HepG2 (cell line): ENCODE data around the gene PTCH1. TPM values are rescaled to one million over a fixed set of nuclear protein-coding genes. Genes with fewer than 3 reads are reported as not detected.

ENCODE experiments used
- ATAC-seq: fragments of 200-7000 bp; cut with Tn5 transposase; 3 replicates; pipeline ENCODE4 v1.9.1; 2020; ENCODE audit warnings: mild to moderate bottlenecking, moderate library complexity
- BruUV-seq: library from RNA; stranded (reverse); fragments of 400-500 nt; replicated peaks from 2 replicates; lab custom pipeline; 2021; lab: Mats Ljungman, UMichigan
- CTCF ChIA-PET: fragments of 300-600 bp; formaldehyde crosslinking; extraction: SDS; loops from one replicate; lab custom pipeline; 2021; ENCODE audit warnings: low total read pairs, inconsistent platforms, low intra/inter-chr PET ratio; lab: Yijun Ruan, JAX
- POLR2A ChIA-PET: fragments of 350-600 bp; sonication (Branson Sonifier 250); formaldehyde crosslinking; loops from one replicate; lab custom pipeline; 2020; ENCODE audit warnings: antibody characterized with exemption, inconsistent platforms; lab: Yijun Ruan, JAX
- DNase-seq: peaks from one replicate; pipeline ENCODE4 v3.0.0-alpha.2; 2015; ENCODE audit warnings: low spot score
- FAIRE-seq: peaks from 3 replicates; lab custom pipeline; 2011; peaks lifted over from hg19 to GRCh38; lab: Jason Lieb, UNC
- H2AFZ ChIP-seq: one replicate; pipeline ENCODE4 v1.6.1; 2011; ENCODE audit warnings: low read length, inconsistent platforms
- H3K27ac ChIP-seq: fragments of 300-600 bp; 3 replicates; pipeline ENCODE4 v1.8.0; 2011; ENCODE audit warnings: mixed run types, mild to moderate bottlenecking, mixed read lengths, low read length, inconsistent platforms; ENCODE audit not compliant: insufficient read depth; ENCODE audit errors: extremely low read length
- H3K27me3 ChIP-seq, 2 experiments: fragments of 200-600 bp in 1 of 2; 2 replicates in 1 of 2; 3 replicates in 1 of 2; pipeline versions ENCODE4 v1.6.0 to v1.8.0; 2011; ENCODE audit warnings: low read length in 2 of 2, mild to moderate bottlenecking in 2 of 2, moderate library complexity in 2 of 2, inconsistent platforms in 1 of 2; ENCODE audit not compliant: insufficient read depth in 2 of 2, control insufficient read depth in 1 of 2
- H3K36me3 ChIP-seq, 2 experiments: fragments of 200-600 bp in 1 of 2; replicated peaks in 1 of 2; 2 replicates in 1 of 2; 3 replicates in 1 of 2; pipeline versions ENCODE4 v1.5.1 to v1.8.0; 2011; ENCODE audit warnings: low read length in 2 of 2, inconsistent platforms in 1 of 2; ENCODE audit not compliant: insufficient read depth in 2 of 2, control insufficient read depth in 1 of 2
- H3K4me1 ChIP-seq: 2 replicates; pipeline ENCODE4 v1.5.1; 2012; ENCODE audit warnings: low read length, inconsistent platforms; ENCODE audit not compliant: insufficient read depth
- H3K4me2 ChIP-seq: 2 replicates; pipeline ENCODE4 v1.6.0; 2011; ENCODE audit warnings: low read depth, low read length, inconsistent platforms
- H3K4me3 ChIP-seq, 3 experiments: fragments of 200-600 bp in 1 of 3; sonication (generic), shearing (Covaris generic) in 1 of 3; replicated peaks in 1 of 3; 2 replicates each; pipeline ENCODE4 v1.5.1; 2011 to 2016; ENCODE audit warnings: low read length in 3 of 3, inconsistent platforms in 2 of 3, low read depth in 2 of 3, mild to moderate bottlenecking in 2 of 3, control low read depth in 1 of 3, mixed read lengths in 1 of 3; ENCODE audit not compliant: insufficient read depth in 1 of 3
- H3K79me2 ChIP-seq: one replicate; pipeline ENCODE4 v1.6.1; 2011; ENCODE audit warnings: low read length, inconsistent platforms; ENCODE audit not compliant: insufficient read depth
- H3K9ac ChIP-seq: 2 replicates; pipeline ENCODE4 v1.6.0; 2011; ENCODE audit warnings: mild to moderate bottlenecking, low read depth, low read length, inconsistent platforms; ENCODE audit not compliant: insufficient read depth
- H3K9me3 ChIP-seq: 2 replicates; pipeline ENCODE4 v1.5.1; 2012; ENCODE audit warnings: mild to moderate bottlenecking, low read length
- H4K20me1 ChIP-seq: 2 replicates; pipeline ENCODE4 v1.6.0; 2011; ENCODE audit warnings: inconsistent platforms, mild to moderate bottlenecking, low read length, moderate library complexity; ENCODE audit not compliant: insufficient read depth
- ARNT2 ChIP-seq: sonication (generic); formaldehyde crosslinking; IDR thresholded peaks from 2 replicates; pipeline ENCODE4 v1.8.0; 2022; ENCODE audit warnings: mild to moderate bottlenecking, low read depth, missing genetic modification reagents, moderate library complexity
- CC2D1A ChIP-seq: sonication (generic); formaldehyde crosslinking; IDR thresholded peaks from 2 replicates; pipeline ENCODE4 v1.8.1; 2023; ENCODE audit warnings: mild to moderate bottlenecking, missing genetic modification reagents
- CCDC6 ChIP-seq: sonication (generic); formaldehyde crosslinking; IDR thresholded peaks from 2 replicates; pipeline ENCODE4 v1.8.1; 2022; ENCODE audit warnings: mild to moderate bottlenecking, missing genetic modification reagents, moderate library complexity
- CENPX ChIP-seq: sonication (generic); formaldehyde crosslinking; IDR thresholded peaks from 2 replicates; pipeline ENCODE4 v1.9.0; 2021; ENCODE audit warnings: mild to moderate bottlenecking, missing genetic modification reagents, moderate library complexity
- ESRRA ChIP-seq: sonication (generic); formaldehyde crosslinking; IDR thresholded peaks from 2 replicates; pipeline ENCODE4 v1.5.1; 2020; ENCODE audit warnings: mild to moderate bottlenecking, low read depth, missing genetic modification reagents
- GATAD1 ChIP-seq: IDR thresholded peaks from 2 replicates; pipeline ENCODE4 v1.6.1; 2016; ENCODE audit warnings: missing genetic modification reagents, missing compliant biosample characterization
- HNF4A ChIP-seq: sonication (generic); formaldehyde crosslinking; IDR thresholded peaks from 2 replicates; pipeline ENCODE4 v1.4.0; 2020; ENCODE audit warnings: missing genetic modification reagents
- HOXA7 ChIP-seq: sonication (generic); formaldehyde crosslinking; IDR thresholded peaks from 2 replicates; pipeline ENCODE4 v1.8.1; 2022; ENCODE audit warnings: mild to moderate bottlenecking, missing genetic modification reagents, moderate library complexity
- KAT7 ChIP-seq: IDR thresholded peaks from 2 replicates; pipeline ENCODE4 v1.6.1; 2018; ENCODE audit warnings: borderline replicate concordance, missing compliant biosample characterization
- KDM3A ChIP-seq: IDR thresholded peaks from 2 replicates; pipeline ENCODE4 v1.6.1; 2018; ENCODE audit warnings: low read depth, missing compliant biosample characterization
- KLF15 ChIP-seq: sonication (generic); formaldehyde crosslinking; IDR thresholded peaks from 2 replicates; pipeline ENCODE4 v1.8.1; 2023; ENCODE audit warnings: borderline replicate concordance, mild to moderate bottlenecking, inconsistent platforms, missing genetic modification reagents, mixed read lengths
- MTA3 ChIP-seq: sonication (generic); formaldehyde crosslinking; IDR thresholded peaks from 2 replicates; pipeline ENCODE4 v1.4.0; 2020; ENCODE audit warnings: missing genetic modification reagents
- MTF2 ChIP-seq: sonication (generic); formaldehyde crosslinking; IDR thresholded peaks from 2 replicates; pipeline ENCODE4 v1.5.0; 2020; ENCODE audit warnings: missing genetic modification reagents, borderline replicate concordance
- PRMT3 ChIP-seq: sonication (generic); formaldehyde crosslinking; IDR thresholded peaks from 2 replicates; pipeline ENCODE4 v1.8.1; 2022; ENCODE audit warnings: low read depth, mild to moderate bottlenecking, moderate library complexity, missing genetic modification reagents, borderline replicate concordance
- SCMH1 ChIP-seq: sonication (generic); formaldehyde crosslinking; IDR thresholded peaks from 2 replicates; pipeline ENCODE4 v1.9.0; 2021; ENCODE audit warnings: missing genetic modification reagents, mild to moderate bottlenecking, borderline replicate concordance
- SOX6 ChIP-seq, 2 experiments: fragments of 450-650 bp in 1 of 2; sonication (generic) in 1 of 2; formaldehyde crosslinking in 1 of 2; IDR thresholded peaks; 2 replicates each; pipeline versions ENCODE4 v1.4.0 to v1.6.1; 2017 to 2020; ENCODE audit warnings: antibody characterized with exemption in 1 of 2, mild to moderate bottlenecking in 1 of 2, missing genetic modification reagents in 1 of 2
- SRSF9 ChIP-seq: fragments of 200-400 bp; formaldehyde crosslinking; IDR thresholded peaks from 2 replicates; pipeline ENCODE4 v1.6.1; 2018; ENCODE audit warnings: borderline replicate concordance, mild to moderate bottlenecking, low read depth, low read length; ENCODE audit not compliant: insufficient read depth, poor library complexity, severe bottlenecking
- ZMYM3 ChIP-seq: sonication (generic); formaldehyde crosslinking; IDR thresholded peaks from 2 replicates; pipeline ENCODE4 v1.5.1; 2020; ENCODE audit warnings: mild to moderate bottlenecking, missing genetic modification reagents
- ZNF281 ChIP-seq: sonication (generic); formaldehyde crosslinking; IDR thresholded peaks from 2 replicates; pipeline ENCODE4 v1.4.0; 2020; ENCODE audit warnings: missing genetic modification reagents, borderline replicate concordance
- ZNF354B ChIP-seq: sonication (generic); formaldehyde crosslinking; IDR thresholded peaks from 2 replicates; pipeline ENCODE4 v1.8.0; 2022; ENCODE audit warnings: mild to moderate bottlenecking, missing genetic modification reagents
- ZNF564 ChIP-seq: sonication (generic); formaldehyde crosslinking; IDR thresholded peaks from 2 replicates; pipeline ENCODE4 v1.8.1; 2023; ENCODE audit warnings: mild to moderate bottlenecking, missing genetic modification reagents
- ZSCAN30 ChIP-seq: sonication (generic); formaldehyde crosslinking; IDR thresholded peaks from 2 replicates; pipeline ENCODE4 v1.5.0; 2020; ENCODE audit warnings: mild to moderate bottlenecking, missing genetic modification reagents
- WGBS: methylation state at CpG from one replicate; pipeline ENCODE4 v1.1.6; 2017; ENCODE audit warnings: low lambda C conversion rate; 5-methylcytosine and 5-hydroxymethylcytosine counted together
- in situ Hi-C: cut with HindIII; loops from 2 replicates; pipeline ENCODE4 v1.10.0; 2017; ENCODE audit warnings: low pct_unique_long_range_greater_than_20kb; ENCODE audit not compliant: extremely low pct_ligation_motif_present
- intact Hi-C: fragments of 100-400 bp; cut with micrococcal nuclease; formaldehyde crosslinking; loops from one replicate; pipeline ENCODE4 v1.10.0; 2022; ENCODE audit not compliant: unreplicated experiment
- polyA plus RNA-seq, 8 experiments: library from polyadenylated mRNA; depleted of rRNA in 3 of 8; stranded (reverse) in 7 of 8; unstranded in 1 of 8; fragments of >200 nt; fragmentation: Illumina TruSeq in 4 of 8; extraction: Trizol in 4 of 8; gene quantifications; 2 replicates each; pipeline versions ENCODE4 v1.2.1 to v1.2.3, GENCODE V29; 2011 to 2016; ENCODE audit warnings: low read depth in 4 of 8, missing spikeins in 1 of 8, mixed read lengths in 1 of 8; ENCODE audit not compliant: insufficient read depth in 1 of 8
- total RNA-seq, 5 experiments: library from RNA; depleted of rRNA; stranded (reverse); fragments of >200 nt; fragmentation: Illumina TruSeq; extraction: Trizol; gene quantifications; 2 replicates each; pipeline ENCODE4 v1.2.3, GENCODE V29; 2016; ENCODE audit warnings: low read depth in 1 of 5
- TF ChIP-seq, protein P1 (sequence below): sonication (generic); formaldehyde crosslinking; IDR thresholded peaks from 2 replicates; pipeline ENCODE4 v1.4.0; 2020; ENCODE audit warnings: missing genetic modification reagents

PTCH1 gene
- total and polyA plus RNA-seq, 2 of the 13 experiments (the other 11 are each of a cell fraction or from before 2014, with no cell fraction given), result 2.8 to 3.9 TPM

- BruUV-seq, result no TSS peak
- no peak overlapping the region for H3K4me2 ChIP-seq
- intact Hi-C loops, result no loop called here
Measured at GRCh38 chr9:95496687-95497086, 20.1 kb downstream of the PTCH1 start.

GRCh38 chr9:95495961-95496360, 20.8 kb downstream of the PTCH1 start:
- ChIA-PET POLR2A (no interaction called here), CTCF (no interaction called here)
- Histone ChIP-seq H4K20me1 (no peaks in the 10 kb centered on the region), H2AFZ (no peak overlapping the region), H3K27ac (no peak overlapping the region), H3K36me3 (peaks cover 0 to 17% of the 10 kb centered on the region in 2 experiments; a peak in 4 of 5 replicates), H3K9ac (no peak overlapping the region), H3K4me3 (no peak overlapping the region), H3K4me1 (peaks cover 11% of the 10 kb centered on the region), H3K4me2 (no peak overlapping the region), H3K9me3 (no peaks in the 10 kb centered on the region), H3K79me2 (peaks cover 5% of the 10 kb centered on the region), H3K27me3 (no peaks in the 10 kb centered on the region)
- 97% methylated on average over 12 of the region's 12 CpGs for whole genome bisulfite sequencing
- intact Hi-C loops, result no loop called here
- in situ Hi-C loops, result no loop called here
- DNase-seq, result no peak
- BruUV-seq, result no TSS peak
- no peak for ATAC-seq
- FAIRE-seq, result no peak
- TF ChIP-seq, protein P1, sequence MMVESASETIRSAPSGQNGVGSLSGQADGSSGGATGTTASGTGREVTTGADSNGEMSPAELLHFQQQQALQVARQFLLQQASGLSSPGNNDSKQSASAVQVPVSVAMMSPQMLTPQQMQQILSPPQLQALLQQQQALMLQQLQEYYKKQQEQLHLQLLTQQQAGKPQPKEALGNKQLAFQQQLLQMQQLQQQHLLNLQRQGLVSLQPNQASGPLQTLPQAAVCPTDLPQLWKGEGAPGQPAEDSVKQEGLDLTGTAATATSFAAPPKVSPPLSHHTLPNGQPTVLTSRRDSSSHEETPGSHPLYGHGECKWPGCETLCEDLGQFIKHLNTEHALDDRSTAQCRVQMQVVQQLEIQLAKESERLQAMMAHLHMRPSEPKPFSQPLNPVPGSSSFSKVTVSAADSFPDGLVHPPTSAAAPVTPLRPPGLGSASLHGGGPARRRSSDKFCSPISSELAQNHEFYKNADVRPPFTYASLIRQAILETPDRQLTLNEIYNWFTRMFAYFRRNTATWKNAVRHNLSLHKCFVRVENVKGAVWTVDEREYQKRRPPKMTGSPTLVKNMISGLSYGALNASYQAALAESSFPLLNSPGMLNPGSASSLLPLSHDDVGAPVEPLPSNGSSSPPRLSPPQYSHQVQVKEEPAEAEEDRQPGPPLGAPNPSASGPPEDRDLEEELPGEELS, result no peak
- no peak for TF ChIP-seq CCDC6
- no peak for TF ChIP-seq SRSF9
- TF ChIP-seq ESRRA (CRISPR knock-in tag), result no peak
- TF ChIP-seq KAT7 (CRISPR knock-in tag), result no peak
- TF ChIP-seq PRMT3, result no peak
- TF ChIP-seq ZMYM3 (CRISPR knock-in tag), result no peak
- no peak for TF ChIP-seq KDM3A (CRISPR knock-in tag)
- no peak for TF ChIP-seq HNF4A
- no peak for TF ChIP-seq MTF2 (CRISPR knock-in tag)
- TF ChIP-seq ZNF281 (CRISPR knock-in tag), result no peak

More at GRCh38 chr9:95496687-95497086, 20.1 kb downstream of the PTCH1 start:
- Histone ChIP-seq H3K79me2 (peaks cover 6% of the 10 kb centered on the region), H3K4me1 (peaks cover 11% of the 10 kb centered on the region), H4K20me1 (no peaks in the 10 kb centered on the region), H3K36me3 (peaks cover 0 to 17% of the 10 kb centered on the region in 2 experiments; a peak in 4 of 5 replicates), H3K27me3 (no peaks in the 10 kb centered on the region), H3K4me3 (no peak overlapping the region), H3K9me3 (no peaks in the 10 kb centered on the region), H3K27ac (no peak overlapping the region), H2AFZ (no peak overlapping the region), H3K9ac (no peak overlapping the region)
- TF ChIP-seq SCMH1 (no peak), GATAD1 (CRISPR knock-in tag) (no peak), CC2D1A (no peak), HOXA7 (CRISPR knock-in tag) (no peak), ARNT2 (CRISPR knock-in tag) (no peak), ZNF564 (CRISPR knock-in tag) (no peak), ZNF354B (CRISPR knock-in tag) (no peak), CENPX (CRISPR knock-in tag) (no peak), SOX6 (IDR thresholded peaks at IDR 0.05) (no peak), SOX6 (CRISPR knock-in tag; IDR thresholded peaks at IDR 0.05) (no peak), MTA3 (no peak), ZSCAN30 (CRISPR knock-in tag) (no peak), KLF15 (CRISPR knock-in tag) (no peak)
- no peak for FAIRE-seq
- ChIA-PET POLR2A (no interaction called here), CTCF (no interaction called here)
- in situ Hi-C loops, result no loop called here
- ATAC-seq, result no peak
- WGBS, result 88% methylated on average over 2 of the region's 2 CpGs
- no peak for DNase-seq
